ENCODE results near the gene RRM2. TPM values are rescaled to one million over a fixed set of nuclear protein-coding genes. Genes with fewer than 3 reads are reported as not detected.

The RRM2 gene
- total RNA-seq, 1 experiment from 2014 or later, result 163 TPM

DNA sequence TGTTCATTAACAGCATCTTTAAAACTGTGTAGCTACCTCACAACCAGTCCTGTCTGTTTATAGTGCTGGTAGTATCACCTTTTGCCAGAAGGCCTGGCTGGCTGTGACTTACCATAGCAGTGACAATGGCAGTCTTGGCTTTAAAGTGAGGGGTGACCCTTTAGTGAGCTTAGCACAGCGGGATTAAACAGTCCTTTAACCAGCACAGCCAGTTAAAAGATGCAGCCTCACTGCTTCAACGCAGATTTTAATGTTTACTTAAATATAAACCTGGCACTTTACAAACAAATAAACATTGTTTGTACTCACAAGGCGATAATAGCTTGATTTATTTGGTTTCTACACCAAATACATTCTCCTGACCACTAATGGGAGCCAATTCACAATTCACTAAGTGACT lies 7.0 kb downstream of the RRM2 start:
- Histone ChIP-seq H3K56ac (ENCODE audit: insufficient read length, low read depth, low read length) (no peak overlapping the region), H4K5ac (ENCODE audit: insufficient read length, low read depth, low read length) (no peak overlapping the region), H3K14ac (ENCODE audit: insufficient read depth, low read length) (no peak overlapping the region), H3K9ac (ENCODE audit: extremely low read depth, insufficient read length, low read length) (no peak overlapping the region), H3K4ac (ENCODE audit: low read depth, low read length) (no peak overlapping the region), H4K91ac (ENCODE audit: insufficient read length, low read depth, low read length) (no peak overlapping the region), H3K18ac (ENCODE audit: insufficient read length, low read depth, low read length) (no peak overlapping the region), H3K23me2 (ENCODE audit: insufficient read length, low read depth, low read length, poor library complexity, severe bottlenecking) (no peaks in the 10 kb centered on the region), H4K20me1 (ENCODE audit: control insufficient read depth, insufficient read depth, insufficient read length) (no peaks in the 10 kb centered on the region), H3K79me1 (ENCODE audit: insufficient read depth, low read depth, low read length, poor library complexity, severe bottlenecking) (no peaks in the 10 kb centered on the region), H3T11ph (ENCODE audit: low read length) (no peak overlapping the region), H2BK15ac (ENCODE audit: low read depth, low read length) (no peak overlapping the region), H3K23ac (ENCODE audit: insufficient read length, low read depth, low read length) (no peak overlapping the region), H4K8ac (replicated peaks; ENCODE audit: insufficient read length, low read depth, low read length) (no peak overlapping the region), H3K27ac (ENCODE audit: insufficient read length, low read depth, low read length) (no peak overlapping the region), H3K9me3 (ENCODE audit: control insufficient read depth, low read depth, low read length) (no peaks in the 10 kb centered on the region), H2BK120ac (ENCODE audit: low read depth, low read length, poor library complexity, severe bottlenecking) (no peak overlapping the region), H3K79me2 (ENCODE audit: insufficient read depth, low read length) (no peaks in the 10 kb centered on the region), H2BK12ac (ENCODE audit: insufficient read length, low read depth, low read length) (no peak overlapping the region), H3K27me3 (ENCODE audit: insufficient read depth, low read length) (no peaks in the 10 kb centered on the region), H2AFZ (ENCODE audit: low read length) (no peak overlapping the region), H3K4me2 (ENCODE audit: insufficient read depth, insufficient read length, low read length) (no peak overlapping the region), H2BK20ac (ENCODE audit: low read depth, low read length, poor library complexity, severe bottlenecking) (no peak overlapping the region), H2AK5ac (ENCODE audit: insufficient read length, low read length) (no peak overlapping the region), H3K4me1 (ENCODE audit: insufficient read depth, low read length) (peaks cover 3% of the 10 kb centered on the region; the same call in 1 of the 2 replicates), H2BK5ac (ENCODE audit: insufficient read length, low read length) (no peak overlapping the region)
- H3K27me3 Mint-ChIP-seq (ENCODE audit: low read depth), result no peaks in the 10 kb centered on the region
- H3K9me3 Mint-ChIP-seq, result no peaks in the 10 kb centered on the region; a peak in 1 of 5 replicates
- peaks cover 47 to 52% of the 10 kb centered on the region in 2 experiments for H3K4me1 Mint-ChIP-seq
- DNase-seq, result no peak
- H3K4me3 Mint-ChIP-seq, result no peak overlapping the region
- no peak overlapping the region for H3K27ac Mint-ChIP-seq
- TF ChIP-seq, protein P1, sequence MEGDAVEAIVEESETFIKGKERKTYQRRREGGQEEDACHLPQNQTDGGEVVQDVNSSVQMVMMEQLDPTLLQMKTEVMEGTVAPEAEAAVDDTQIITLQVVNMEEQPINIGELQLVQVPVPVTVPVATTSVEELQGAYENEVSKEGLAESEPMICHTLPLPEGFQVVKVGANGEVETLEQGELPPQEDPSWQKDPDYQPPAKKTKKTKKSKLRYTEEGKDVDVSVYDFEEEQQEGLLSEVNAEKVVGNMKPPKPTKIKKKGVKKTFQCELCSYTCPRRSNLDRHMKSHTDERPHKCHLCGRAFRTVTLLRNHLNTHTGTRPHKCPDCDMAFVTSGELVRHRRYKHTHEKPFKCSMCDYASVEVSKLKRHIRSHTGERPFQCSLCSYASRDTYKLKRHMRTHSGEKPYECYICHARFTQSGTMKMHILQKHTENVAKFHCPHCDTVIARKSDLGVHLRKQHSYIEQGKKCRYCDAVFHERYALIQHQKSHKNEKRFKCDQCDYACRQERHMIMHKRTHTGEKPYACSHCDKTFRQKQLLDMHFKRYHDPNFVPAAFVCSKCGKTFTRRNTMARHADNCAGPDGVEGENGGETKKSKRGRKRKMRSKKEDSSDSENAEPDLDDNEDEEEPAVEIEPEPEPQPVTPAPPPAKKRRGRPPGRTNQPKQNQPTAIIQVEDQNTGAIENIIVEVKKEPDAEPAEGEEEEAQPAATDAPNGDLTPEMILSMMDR (conservative IDR thresholded peaks at IDR 0.05), result no peak
- H3K36me3 Mint-ChIP-seq (ENCODE audit: insufficient read depth in 1 of 3, low read depth in 3 of 3), result peaks cover 55 to 89% (median 81%) of the 10 kb centered on the region in 3 experiments
- WGBS (ENCODE audit: extremely low coverage, insufficient read length, low lambda C conversion rate), result no CpG with 5 or more reads among the region's 3 CpGs
